Gastrocnemius medialis (tissue), 4 donors: ENCODE data around the gene HDC.

Experiments
- POLR2A ChIP-seq, 2 donors: fragments of 450-650 bp; IDR thresholded peaks; one replicate each; pipeline ENCODE4 v1.6.1; 2017; ENCODE audit warnings: antibody characterized with exemption in 2 of 2, mild to moderate bottlenecking in 2 of 2, moderate library complexity in 2 of 2
- TF ChIP-seq, protein P1 (sequence below), 5 experiments: fragments of 450-650 bp in 3 of 5; fragments of 200-600 bp in 2 of 5; sonication (generic) in 2 of 5; IDR thresholded peaks in 4 of 5; conservative IDR thresholded peaks in 1 of 5; 1 replicate in 4 of 5; 2 replicates in 1 of 5; pipeline ENCODE4 v1.5.1; 2016 to 2019; ENCODE audit warnings: antibody characterized with exemption in 5 of 5, mild to moderate bottlenecking in 3 of 5, moderate library complexity in 3 of 5

DNA sequence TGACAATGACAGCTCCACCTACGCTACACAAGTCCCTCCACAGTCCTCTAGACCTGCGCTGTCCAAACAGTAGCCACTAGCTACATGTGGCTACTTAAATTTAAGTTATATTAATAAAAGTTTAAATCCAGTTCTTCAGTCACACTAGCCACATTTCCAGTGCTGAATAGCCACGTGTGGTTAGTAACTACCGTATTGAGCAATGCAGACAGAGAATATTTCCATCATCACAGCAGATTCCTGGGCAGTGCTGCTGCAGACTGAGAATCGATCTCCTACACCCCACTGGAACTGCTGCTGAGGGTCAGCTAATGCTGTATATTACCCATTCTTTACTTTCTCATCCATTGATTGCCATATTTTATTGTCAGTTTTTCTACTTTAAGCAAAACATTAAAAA, 40.9 kb downstream of the HDC start:
- TF ChIP-seq, protein P1, sequence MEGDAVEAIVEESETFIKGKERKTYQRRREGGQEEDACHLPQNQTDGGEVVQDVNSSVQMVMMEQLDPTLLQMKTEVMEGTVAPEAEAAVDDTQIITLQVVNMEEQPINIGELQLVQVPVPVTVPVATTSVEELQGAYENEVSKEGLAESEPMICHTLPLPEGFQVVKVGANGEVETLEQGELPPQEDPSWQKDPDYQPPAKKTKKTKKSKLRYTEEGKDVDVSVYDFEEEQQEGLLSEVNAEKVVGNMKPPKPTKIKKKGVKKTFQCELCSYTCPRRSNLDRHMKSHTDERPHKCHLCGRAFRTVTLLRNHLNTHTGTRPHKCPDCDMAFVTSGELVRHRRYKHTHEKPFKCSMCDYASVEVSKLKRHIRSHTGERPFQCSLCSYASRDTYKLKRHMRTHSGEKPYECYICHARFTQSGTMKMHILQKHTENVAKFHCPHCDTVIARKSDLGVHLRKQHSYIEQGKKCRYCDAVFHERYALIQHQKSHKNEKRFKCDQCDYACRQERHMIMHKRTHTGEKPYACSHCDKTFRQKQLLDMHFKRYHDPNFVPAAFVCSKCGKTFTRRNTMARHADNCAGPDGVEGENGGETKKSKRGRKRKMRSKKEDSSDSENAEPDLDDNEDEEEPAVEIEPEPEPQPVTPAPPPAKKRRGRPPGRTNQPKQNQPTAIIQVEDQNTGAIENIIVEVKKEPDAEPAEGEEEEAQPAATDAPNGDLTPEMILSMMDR (IDR thresholded peaks at IDR 0.05 in 4 of 5, conservative IDR thresholded peaks at IDR 0.05 in 1 of 5), result no peak
- TF ChIP-seq POLR2A (IDR thresholded peaks at IDR 0.05), result no peak
